Omental fat pad (tissue), 4 donors: Measurements from ENCODE around the gene BOC. TPM values are rescaled to one million over a fixed set of nuclear protein-coding genes. Genes with fewer than 3 reads are reported as not detected.

Experiments used
- ATAC-seq: fragments of 150-250 bp; one replicate; pipeline ENCODE4 v1.9.1; 2016; ENCODE audit warnings: mild to moderate bottlenecking, moderate library complexity; ENCODE audit not compliant: low FRiP score
- DNase-seq: peaks from one replicate; pipeline ENCODE4 v3.0.0-alpha.2; 2019; ENCODE audit warnings: low spot score
- total RNA-seq, 4 donors: library from RNA; depleted of rRNA; stranded (reverse); fragments of >200 nt; gene quantifications; one replicate each; pipeline ENCODE4 v1.1.0, GENCODE V29; 2016
- TF ChIP-seq, protein P1 (sequence below), 3 donors: fragments of 450-650 bp; IDR thresholded peaks; one replicate each; pipeline ENCODE4 v1.5.1; 2016 to 2017; ENCODE audit warnings: antibody characterized with exemption in 3 of 3, mild to moderate bottlenecking in 3 of 3, moderate library complexity in 2 of 3

Gene BOC
- total RNA-seq, 4 donors from 2014 or later: 28.1 to 103 (median 54.0) TPM

DNA sequence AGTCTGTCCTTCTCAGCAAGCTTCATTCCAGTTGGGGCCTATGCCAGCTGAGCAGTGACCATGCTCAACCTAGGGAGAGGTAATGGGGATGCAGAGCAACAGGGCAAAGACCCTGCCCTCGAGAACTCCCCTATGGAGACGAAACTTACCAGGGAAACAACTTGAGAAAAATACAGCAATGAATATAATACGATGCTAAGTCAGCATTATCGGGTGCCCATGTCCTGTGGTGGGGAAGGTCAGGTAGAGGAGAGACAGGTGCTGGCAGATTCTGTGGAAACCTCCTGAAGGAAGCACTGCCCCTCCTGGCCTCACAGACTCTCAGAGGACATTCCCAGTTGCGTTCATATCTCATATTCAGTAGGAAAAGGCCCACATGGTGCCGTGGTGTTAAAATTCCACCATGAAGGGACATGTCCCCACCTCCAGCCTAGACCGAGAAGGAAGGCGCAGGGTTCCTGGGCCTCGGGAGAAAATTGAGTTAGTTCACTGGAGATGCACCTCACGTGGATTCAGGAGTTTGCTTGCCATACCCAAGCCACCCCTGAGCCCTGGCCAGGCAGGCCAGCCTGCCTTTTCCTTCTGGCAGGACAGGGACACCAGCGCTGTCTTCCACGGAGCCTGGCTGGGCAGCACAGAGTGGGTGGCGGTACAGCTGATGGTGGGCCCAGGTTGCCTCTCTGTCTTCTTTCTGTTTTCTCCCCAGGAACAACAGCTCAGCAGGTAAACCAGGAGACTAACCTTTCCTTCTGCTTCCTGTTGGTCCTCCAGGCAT lies 62.4 kb downstream of the BOC start:
- TF ChIP-seq, protein P1, sequence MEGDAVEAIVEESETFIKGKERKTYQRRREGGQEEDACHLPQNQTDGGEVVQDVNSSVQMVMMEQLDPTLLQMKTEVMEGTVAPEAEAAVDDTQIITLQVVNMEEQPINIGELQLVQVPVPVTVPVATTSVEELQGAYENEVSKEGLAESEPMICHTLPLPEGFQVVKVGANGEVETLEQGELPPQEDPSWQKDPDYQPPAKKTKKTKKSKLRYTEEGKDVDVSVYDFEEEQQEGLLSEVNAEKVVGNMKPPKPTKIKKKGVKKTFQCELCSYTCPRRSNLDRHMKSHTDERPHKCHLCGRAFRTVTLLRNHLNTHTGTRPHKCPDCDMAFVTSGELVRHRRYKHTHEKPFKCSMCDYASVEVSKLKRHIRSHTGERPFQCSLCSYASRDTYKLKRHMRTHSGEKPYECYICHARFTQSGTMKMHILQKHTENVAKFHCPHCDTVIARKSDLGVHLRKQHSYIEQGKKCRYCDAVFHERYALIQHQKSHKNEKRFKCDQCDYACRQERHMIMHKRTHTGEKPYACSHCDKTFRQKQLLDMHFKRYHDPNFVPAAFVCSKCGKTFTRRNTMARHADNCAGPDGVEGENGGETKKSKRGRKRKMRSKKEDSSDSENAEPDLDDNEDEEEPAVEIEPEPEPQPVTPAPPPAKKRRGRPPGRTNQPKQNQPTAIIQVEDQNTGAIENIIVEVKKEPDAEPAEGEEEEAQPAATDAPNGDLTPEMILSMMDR (IDR thresholded peaks at IDR 0.05): no peak
- DNase-seq (no peak), ATAC-seq (no peak)

DNA sequence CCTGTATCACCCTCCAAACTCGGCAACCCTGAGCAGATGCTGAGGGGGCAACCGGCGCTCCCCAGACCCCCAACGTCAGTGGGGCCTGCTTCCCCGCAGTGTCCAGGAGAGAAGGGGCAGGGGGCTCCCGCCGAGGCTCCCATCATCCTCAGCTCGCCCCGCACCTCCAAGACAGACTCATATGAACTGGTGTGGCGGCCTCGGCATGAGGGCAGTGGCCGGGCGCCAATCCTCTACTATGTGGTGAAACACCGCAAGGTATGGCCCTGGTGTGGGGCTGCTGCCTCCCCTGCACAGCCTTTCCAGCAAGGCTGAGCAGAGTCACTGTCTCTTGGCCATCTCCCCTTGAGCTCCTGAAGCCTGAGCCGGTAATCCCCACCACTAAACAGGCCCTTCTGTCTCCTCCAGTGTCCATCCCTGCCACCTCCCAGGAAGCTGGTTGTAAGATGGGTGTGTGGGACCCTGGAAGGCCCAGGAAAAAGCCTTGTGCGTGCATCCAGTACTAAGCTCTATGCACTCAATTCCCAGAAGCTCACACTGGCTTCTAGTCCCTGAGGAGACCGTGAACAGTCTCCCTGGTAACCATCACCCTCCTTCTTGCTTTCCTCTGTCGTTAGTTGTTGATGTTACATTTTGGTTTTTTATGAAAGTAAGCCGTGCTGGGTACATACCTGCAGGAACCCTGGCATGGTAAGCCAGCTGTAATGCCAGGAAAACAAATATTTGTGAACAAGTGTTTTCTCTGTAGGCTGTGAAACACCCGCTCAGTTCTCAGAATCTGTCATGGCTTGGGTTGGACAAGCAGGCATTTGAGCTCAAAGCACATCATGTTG lies 63.3 kb downstream of the BOC start:
- DNase-seq: no peak
- TF ChIP-seq, protein P1 (IDR thresholded peaks at IDR 0.05): no peak
- no peak for ATAC-seq

DNA sequence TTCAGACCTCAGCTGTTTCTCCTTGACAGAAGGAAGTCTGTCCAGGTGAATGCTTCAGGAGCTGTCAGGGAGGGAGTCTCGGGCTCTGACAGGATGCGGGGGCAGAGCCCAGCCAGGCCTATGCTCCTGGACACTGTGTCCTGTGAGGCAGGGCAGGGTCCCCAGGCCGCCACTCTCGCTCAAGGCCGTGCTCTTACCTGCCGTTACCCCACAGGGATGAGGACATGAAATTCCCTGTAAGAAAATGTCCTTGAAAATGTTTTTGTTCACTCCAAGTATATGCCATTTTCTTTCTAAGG lies 63.9 kb downstream of the BOC start:
- ATAC-seq: no peak
- no peak for DNase-seq
- TF ChIP-seq, protein P1 (IDR thresholded peaks at IDR 0.05): no peak

DNA sequence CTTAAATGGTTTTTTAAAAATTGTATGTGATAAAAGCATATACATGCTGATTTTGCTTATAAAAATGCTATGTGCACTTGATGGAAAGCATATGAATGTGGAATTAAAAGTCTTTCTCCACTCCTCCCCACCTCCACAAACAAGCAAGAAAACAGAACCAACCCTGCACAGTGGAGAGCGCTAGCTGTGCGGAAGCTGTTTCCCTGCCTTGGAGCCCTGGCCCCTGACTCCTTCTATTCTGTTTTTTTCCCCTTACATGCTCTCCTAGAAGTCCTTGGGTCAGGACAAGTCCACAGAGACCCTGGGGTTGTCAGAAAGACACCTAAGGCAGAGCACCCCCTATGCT lies 64.2 kb downstream of the BOC start:
- ATAC-seq: no peak
- TF ChIP-seq, protein P1 (IDR thresholded peaks at IDR 0.05): no peak

DNA sequence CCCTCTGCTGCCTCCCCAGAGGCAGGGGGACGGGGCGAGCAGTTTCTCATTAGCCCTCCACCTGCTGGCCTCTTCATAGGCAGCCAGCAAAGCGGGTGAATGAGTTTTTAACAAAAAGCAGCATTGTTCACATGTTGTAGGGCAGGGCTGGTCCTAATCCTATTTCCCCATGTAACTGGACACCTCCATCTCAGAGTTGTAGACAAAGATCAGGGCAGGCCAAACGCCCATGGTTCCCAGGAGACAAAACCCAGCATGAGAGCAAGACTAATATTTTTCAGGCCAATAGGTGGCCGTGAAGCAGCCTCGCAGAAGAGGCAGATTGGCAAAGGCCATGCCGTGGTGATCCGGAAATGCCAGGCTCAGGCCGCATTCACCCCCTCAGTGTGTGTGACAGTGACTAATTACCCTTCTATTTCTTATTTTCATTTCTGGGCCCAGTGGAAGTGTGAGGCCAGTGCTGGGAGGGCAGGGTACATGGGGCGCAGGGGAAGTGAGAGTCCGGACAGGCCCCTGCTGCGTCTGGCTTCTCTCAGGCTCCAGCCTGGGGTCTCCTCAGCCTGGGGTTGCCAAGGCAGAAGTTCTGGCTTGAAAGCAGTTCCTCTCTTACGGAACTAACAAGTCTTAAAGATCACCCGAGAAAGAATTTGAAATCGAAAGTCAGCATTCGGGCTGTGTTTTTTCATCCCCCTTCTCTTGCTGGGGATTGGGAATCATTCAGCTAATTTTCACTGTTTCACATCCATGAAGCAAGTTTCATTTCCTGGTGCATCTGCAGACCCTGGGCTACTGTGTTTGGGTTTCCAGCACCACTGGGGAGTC lies 64.8 kb downstream of the BOC start:
- no peak for DNase-seq
- ATAC-seq: peak; percentile 54
- TF ChIP-seq, protein P1 (IDR thresholded peaks at IDR 0.05): no peak

More for the DNA sequence above, 64.2 kb downstream of the BOC start:
- no peak for DNase-seq

DNA sequence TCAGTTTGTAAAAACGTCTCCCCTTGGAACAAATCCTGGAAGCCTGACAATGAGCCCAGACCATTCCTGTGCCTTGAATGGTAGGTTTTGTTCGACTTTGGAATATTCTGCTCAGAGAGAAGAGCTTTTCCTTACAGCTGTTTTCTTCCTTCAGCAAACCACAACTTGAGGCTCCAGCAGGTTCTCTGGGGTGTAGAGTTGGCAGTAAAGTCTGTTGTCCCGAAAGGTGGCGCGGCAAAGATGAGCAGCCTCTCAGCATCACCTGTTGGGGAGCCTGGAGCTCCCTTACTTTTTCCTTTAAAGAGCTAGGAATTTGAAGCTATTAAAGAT lies 65.4 kb downstream of the BOC start:
- no peak for DNase-seq
- ATAC-seq: no peak
- TF ChIP-seq, protein P1 (IDR thresholded peaks at IDR 0.05): no peak
